Activated CD8-positive, alpha-beta memory T cell treated with anti-CD3 and anti-CD28 coated beads, Interleukin-2, amount 10 ng/mL, durations not matched to agents 7 days and 5 days (primary cell): ENCODE results near the gene SLC25A21. TPM values are rescaled to one million over a fixed set of nuclear protein-coding genes. Genes with fewer than 3 reads are reported as not detected.
"Not testable (repeated sequence)": the region's sequence is repeated elsewhere in the genome, so short reads cannot be mapped to it uniquely, and the experiment has no call there.

Experiments
- ATAC-seq: fragments of 150-1000 bp; cut with Tn5 transposase; one replicate; pipeline ENCODE4 v1.10.0; 2021; ENCODE audit warnings: moderate library complexity
- CTCF ChIA-PET: fragments of 350-600 bp; sonication (Branson Sonifier 250); formaldehyde crosslinking; loops from one replicate; lab custom pipeline; 2021; ENCODE audit warnings: antibody characterized with exemption; lab: Charles Lee
- DNase-seq: peaks from one replicate; pipeline ENCODE4 v3.0.0-alpha.2; 2020
- H3K27ac Mint-ChIP-seq: one replicate; pipeline ENCODE4 v1.8.0; 2021; ENCODE audit warnings: mild to moderate bottlenecking, mixed read lengths
- H3K27me3 Mint-ChIP-seq: one replicate; pipeline ENCODE4 v1.8.0; 2021; ENCODE audit warnings: mixed read lengths
- H3K36me3 Mint-ChIP-seq: one replicate; pipeline ENCODE4 v1.8.0; 2021; ENCODE audit warnings: mild to moderate bottlenecking, mixed read lengths
- H3K4me1 Mint-ChIP-seq: one replicate; pipeline ENCODE4 v1.8.0; 2021; ENCODE audit warnings: mixed read lengths
- H3K4me3 Mint-ChIP-seq: one replicate; pipeline ENCODE4 v1.8.0; 2021; ENCODE audit warnings: mild to moderate bottlenecking, moderate library complexity, mixed read lengths
- H3K9me3 Mint-ChIP-seq: one replicate; pipeline ENCODE4 v1.8.0; 2022; ENCODE audit warnings: low read depth, mixed read lengths
- total RNA-seq, 2 experiments: library from RNA; stranded (reverse); gene quantifications; one replicate each; pipeline ENCODE4 v1.2.3, GENCODE V29; 2021

SLC25A21 gene
- total RNA-seq, 2 experiments from 2014 or later = not detected

- CTCF ChIA-PET = interaction anchor here (1.5 kb wide), 1 partner anchor 8 kb away, joined by 6 read pairs; no protein-coding TSS in a partner anchor
- H3K4me1 Mint-ChIP-seq = no peaks in the 10 kb centered on the region
- no peak for ATAC-seq
- H3K27me3 Mint-ChIP-seq = no peaks in the 10 kb centered on the region
- H3K36me3 Mint-ChIP-seq = no peaks in the 10 kb centered on the region
- no peak overlapping the region for H3K27ac Mint-ChIP-seq
- no peak for DNase-seq
- no peak overlapping the region for H3K4me3 Mint-ChIP-seq
- H3K9me3 Mint-ChIP-seq = no peaks in the 10 kb centered on the region
These were observed 238.1 kb downstream of the SLC25A21 start for GRCh38 chr14:36934304-36934703.

- CTCF ChIA-PET = no interaction called here
- DNase-seq (no peak), ATAC-seq (no peak)
- Mint-ChIP-seq H3K27me3 (no peaks in the 10 kb centered on the region), H3K36me3 (no peaks in the 10 kb centered on the region), H3K4me3 (no peak overlapping the region), H3K4me1 (no peaks in the 10 kb centered on the region), H3K27ac (no peak overlapping the region), H3K9me3 (no peaks in the 10 kb centered on the region)
These were observed 240.6 kb downstream of the SLC25A21 start for GRCh38 chr14:36931791-36932190.

- Mint-ChIP-seq H3K27me3 (no peaks in the 10 kb centered on the region), H3K4me3 (no peak overlapping the region), H3K27ac (no peak overlapping the region), H3K36me3 (no peaks in the 10 kb centered on the region), H3K9me3 (no peaks in the 10 kb centered on the region), H3K4me1 (no peaks in the 10 kb centered on the region)
- ATAC-seq (no peak), DNase-seq (no peak)
- CTCF ChIA-PET = interaction anchor here (2.7 kb wide), 1 partner anchor 14 kb away, joined by 9 read pairs; no protein-coding TSS in a partner anchor
These were observed 244.0 kb downstream of the SLC25A21 start for GRCh38 chr14:36928432-36928831.

- CTCF ChIA-PET = no interaction called here
- H3K4me3 Mint-ChIP-seq = no peak overlapping the region
- H3K27me3 Mint-ChIP-seq = no peaks in the 10 kb centered on the region
These were observed 247.3 kb downstream of the SLC25A21 start for GRCh38 chr14:36925094-36925493.

GRCh38 chr14:36916668-36917067 lies 255.7 kb downstream of the SLC25A21 start:
- no peak for ATAC-seq
- Mint-ChIP-seq H3K4me3 (no peak overlapping the region), H3K27me3 (no peaks in the 10 kb centered on the region), H3K9me3 (no peaks in the 10 kb centered on the region), H3K27ac (no peak overlapping the region), H3K36me3 (no peaks in the 10 kb centered on the region), H3K4me1 (no peaks in the 10 kb centered on the region)
- no peak for DNase-seq
- CTCF ChIA-PET = no interaction called here

More at GRCh38 chr14:36925094-36925493, 247.3 kb downstream of the SLC25A21 start:
- no peak overlapping the region for H3K27ac Mint-ChIP-seq
- H3K9me3 Mint-ChIP-seq = no peaks in the 10 kb centered on the region
- no peak for DNase-seq
- no peak for ATAC-seq
- H3K36me3 Mint-ChIP-seq = no peaks in the 10 kb centered on the region
- no peaks in the 10 kb centered on the region for H3K4me1 Mint-ChIP-seq

GRCh38 chr14:36915081-36915480 lies 257.3 kb downstream of the SLC25A21 start:
- CTCF ChIA-PET = no interaction called here
- DNase-seq (no peak), ATAC-seq (no peak)
- no peaks in the 10 kb centered on the region for H3K36me3 Mint-ChIP-seq
- H3K27ac Mint-ChIP-seq = no peak overlapping the region
- no peaks in the 10 kb centered on the region for H3K4me1 Mint-ChIP-seq
- H3K27me3 Mint-ChIP-seq = no peaks in the 10 kb centered on the region
- H3K9me3 Mint-ChIP-seq = no peaks in the 10 kb centered on the region
- no peak overlapping the region for H3K4me3 Mint-ChIP-seq

- no peaks in the 10 kb centered on the region for H3K4me1 Mint-ChIP-seq
- H3K27me3 Mint-ChIP-seq = no peaks in the 10 kb centered on the region
- ATAC-seq (no peak), DNase-seq (no peak)
- no peaks in the 10 kb centered on the region for H3K9me3 Mint-ChIP-seq
- no peaks in the 10 kb centered on the region for H3K36me3 Mint-ChIP-seq
- no peak overlapping the region for H3K27ac Mint-ChIP-seq
- CTCF ChIA-PET = no interaction called here
- no peak overlapping the region for H3K4me3 Mint-ChIP-seq
These were observed 261.8 kb downstream of the SLC25A21 start for GRCh38 chr14:36910578-36910977.

GRCh38 chr14:36905272-36905888 lies 267.0 kb downstream of the SLC25A21 start:
- Mint-ChIP-seq H3K27me3 (no peaks in the 10 kb centered on the region), H3K36me3 (no peaks in the 10 kb centered on the region), H3K4me3 (no peak overlapping the region), H3K4me1 (no peaks in the 10 kb centered on the region), H3K9me3 (peaks cover 3% of the 10 kb centered on the region), H3K27ac (no peak overlapping the region)
- DNase-seq (no peak), ATAC-seq (no peak)
- CTCF ChIA-PET = no interaction called here

- H3K9me3 Mint-ChIP-seq = peaks cover 5% of the 10 kb centered on the region
- DNase-seq = no peak
- no peaks in the 10 kb centered on the region for H3K4me1 Mint-ChIP-seq
- CTCF ChIA-PET = no interaction called here
- H3K27ac Mint-ChIP-seq = no peak overlapping the region
- H3K36me3 Mint-ChIP-seq = no peaks in the 10 kb centered on the region
- H3K4me3 Mint-ChIP-seq = no peak overlapping the region
- no peaks in the 10 kb centered on the region for H3K27me3 Mint-ChIP-seq
- ATAC-seq = no peak
These were observed 270.5 kb downstream of the SLC25A21 start for GRCh38 chr14:36901861-36902260.

GRCh38 chr14:36900846-36901245 lies 271.6 kb downstream of the SLC25A21 start:
- H3K4me3 Mint-ChIP-seq = no peak overlapping the region
- no peak for ATAC-seq
- DNase-seq = no peak
- no peaks in the 10 kb centered on the region for H3K4me1 Mint-ChIP-seq
- no peak overlapping the region for H3K27ac Mint-ChIP-seq
- CTCF ChIA-PET = no interaction called here
- peaks cover 5% of the 10 kb centered on the region for H3K9me3 Mint-ChIP-seq
- H3K27me3 Mint-ChIP-seq = no peaks in the 10 kb centered on the region
- H3K36me3 Mint-ChIP-seq = no peaks in the 10 kb centered on the region

- H3K36me3 Mint-ChIP-seq, DNase-seq, H3K27ac Mint-ChIP-seq, H3K9me3 Mint-ChIP-seq, ATAC-seq, H3K4me1 Mint-ChIP-seq, H3K27me3 Mint-ChIP-seq, H3K4me3 Mint-ChIP-seq, CTCF ChIA-PET: not testable (repeated sequence)
These were observed 276.1 kb downstream of the SLC25A21 start for GRCh38 chr14:36896300-36896699.

GRCh38 chr14:36884049-36884448 lies 288.4 kb downstream of the SLC25A21 start:
- Mint-ChIP-seq H3K27ac (no peak overlapping the region), H3K4me1 (no peaks in the 10 kb centered on the region)
- CTCF ChIA-PET = no interaction called here

GRCh38 chr14:36880276-36880675 lies 292.1 kb downstream of the SLC25A21 start:
- no peak overlapping the region for H3K4me3 Mint-ChIP-seq
- H3K9me3 Mint-ChIP-seq = peaks cover 4% of the 10 kb centered on the region
- H3K27me3 Mint-ChIP-seq = no peaks in the 10 kb centered on the region
- H3K4me1 Mint-ChIP-seq = no peaks in the 10 kb centered on the region
- no peaks in the 10 kb centered on the region for H3K36me3 Mint-ChIP-seq
- no peak for DNase-seq
- CTCF ChIA-PET = no interaction called here
- H3K27ac Mint-ChIP-seq = no peak overlapping the region
- ATAC-seq = no peak

More at GRCh38 chr14:36884049-36884448, 288.4 kb downstream of the SLC25A21 start:
- Mint-ChIP-seq H3K9me3 (peaks cover 4% of the 10 kb centered on the region), H3K36me3 (no peaks in the 10 kb centered on the region), H3K4me3 (no peak overlapping the region), H3K27me3 (no peaks in the 10 kb centered on the region)
- DNase-seq = no peak
- no peak for ATAC-seq

GRCh38 chr14:36879558-36879957 lies 292.8 kb downstream of the SLC25A21 start:
- Mint-ChIP-seq H3K4me1 (no peaks in the 10 kb centered on the region), H3K4me3 (no peak overlapping the region), H3K9me3 (peaks cover 4% of the 10 kb centered on the region), H3K27ac (no peak overlapping the region), H3K27me3 (no peaks in the 10 kb centered on the region), H3K36me3 (no peaks in the 10 kb centered on the region)
- DNase-seq (no peak), ATAC-seq (no peak)
- CTCF ChIA-PET = interaction anchor here (1.2 kb wide), 1 partner anchor 9 kb away, joined by 3 read pairs; no protein-coding TSS in a partner anchor
